ENCODE measurements around the gene MPST.

Gene MPST

GRCh38 chr22:37046589-37046988 is 27.0 kb downstream of the MPST start:
- no peak for DNase-seq

- DNase-seq: no peak
These were observed 27.5 kb downstream of the MPST start for GRCh38 chr22:37047006-37047405.

GRCh38 chr22:37048133-37048532 is 28.6 kb downstream of the MPST start:
- DNase-seq: no peak

- DNase-seq: no peak
These were observed 29.7 kb downstream of the MPST start for GRCh38 chr22:37049224-37049623.

GRCh38 chr22:37050913-37051312 is 31.4 kb downstream of the MPST start:
- DNase-seq: no peak

GRCh38 chr22:37051391-37052385 is 32.1 kb downstream of the MPST start, which contains the start of gene KCTD17:
TSS of gene KCTD17 (plus strand) at chr22:37051742. CDS start at chr22:37051761, 19 bp downstream.
- DNase-seq: no peak

- no peak for DNase-seq
These were observed 33.1 kb downstream of the MPST start for GRCh38 chr22:37052386-37053309.

- DNase-seq: no peak
These were observed 33.9 kb downstream of the MPST start for GRCh38 chr22:37053310-37054055.

- DNase-seq: no peak
These were observed 34.5 kb downstream of the MPST start for GRCh38 chr22:37054056-37054395.

- no peak for DNase-seq
These were observed 35.2 kb downstream of the MPST start for GRCh38 chr22:37054600-37055365.

GRCh38 chr22:37056246-37056645 is 36.7 kb downstream of the MPST start:
- no peak for DNase-seq

- no peak for DNase-seq
These were observed 37.7 kb downstream of the MPST start for GRCh38 chr22:37057226-37057625.

- no peak for DNase-seq
These were observed 38.4 kb downstream of the MPST start for GRCh38 chr22:37057796-37058510.

- DNase-seq: no peak
These were observed 39.6 kb downstream of the MPST start for GRCh38 chr22:37058917-37059701.

- no peak for DNase-seq
These were observed 40.4 kb downstream of the MPST start for GRCh38 chr22:37059876-37060449.

GRCh38 chr22:37060801-37061610 is 41.5 kb downstream of the MPST start:
- no peak for DNase-seq

GRCh38 chr22:37061611-37062375 is 42.3 kb downstream of the MPST start:
- DNase-seq: no peak

GRCh38 chr22:37062376-37062675 is 42.8 kb downstream of the MPST start:
- no peak for DNase-seq

Measured in NCI-H446 treated with DMSO at 0.1 percent for 48 hours (cell line).